Endothelial cell of umbilical vein (primary cell): ENCODE results near the gene AMZ2.
"Not testable (repeated sequence)": the region's sequence is repeated elsewhere in the genome, so short reads cannot be mapped to it uniquely, and the experiment has no call there.

Source experiments
- EZH2 ChIP-seq: IDR thresholded peaks from 2 replicates; pipeline ENCODE4 v1.6.1; 2012; ENCODE audit warnings: borderline replicate concordance, low read depth, mild to moderate bottlenecking, moderate library complexity, low read length, inconsistent platforms; ENCODE audit not compliant: severe bottlenecking
- FOS ChIP-seq: IDR thresholded peaks from 2 replicates; pipeline ENCODE4 v1.6.1; 2011; ENCODE audit warnings: mild to moderate bottlenecking, low read length, moderate library complexity, borderline replicate concordance; ENCODE audit not compliant: insufficient read depth
- GATA2 ChIP-seq: IDR thresholded peaks from 2 replicates; pipeline ENCODE4 v1.7.0; 2011; ENCODE audit warnings: low read depth, mild to moderate bottlenecking, moderate library complexity, mixed read lengths, low read length; ENCODE audit not compliant: insufficient read length, insufficient read depth
- JUN ChIP-seq: IDR thresholded peaks from 2 replicates; pipeline ENCODE4 v1.6.1; 2011; ENCODE audit warnings: borderline replicate concordance, low read depth; ENCODE audit not compliant: insufficient read length, insufficient read depth
- MYC ChIP-seq: IDR thresholded peaks from one replicate; pipeline ENCODE4 v1.6.1; 2011; ENCODE audit warnings: mild to moderate bottlenecking, low read depth, low read length
- POLR2A ChIP-seq: IDR thresholded peaks from 2 replicates; pipeline ENCODE4 v1.6.1; 2012; ENCODE audit warnings: low read depth, mild to moderate bottlenecking, control low read depth, low read length
- POLR2AphosphoS5 ChIP-seq: IDR thresholded peaks from 2 replicates; pipeline ENCODE4 v1.6.1; 2012; ENCODE audit warnings: low read depth, mild to moderate bottlenecking, control low read depth, low read length, moderate library complexity; ENCODE audit not compliant: insufficient read depth
- TF ChIP-seq, protein P1 (sequence below), 2 donors: IDR thresholded peaks; 1 replicate in 1 of 2; 2 replicates in 1 of 2; pipeline ENCODE4 v1.5.1; 2011; ENCODE audit warnings: low read length in 2 of 2, mild to moderate bottlenecking in 2 of 2, moderate library complexity in 2 of 2, control low read depth in 1 of 2, inconsistent platforms in 1 of 2, low read depth in 1 of 2; ENCODE audit not compliant: insufficient read depth in 1 of 2; ENCODE audit errors: extremely low read depth in 1 of 2
- TF ChIP-seq, protein P2 (sequence below): IDR thresholded peaks from 2 replicates; pipeline ENCODE4 v1.6.1; 2011; ENCODE audit not compliant: insufficient read depth, insufficient read length

DNA sequence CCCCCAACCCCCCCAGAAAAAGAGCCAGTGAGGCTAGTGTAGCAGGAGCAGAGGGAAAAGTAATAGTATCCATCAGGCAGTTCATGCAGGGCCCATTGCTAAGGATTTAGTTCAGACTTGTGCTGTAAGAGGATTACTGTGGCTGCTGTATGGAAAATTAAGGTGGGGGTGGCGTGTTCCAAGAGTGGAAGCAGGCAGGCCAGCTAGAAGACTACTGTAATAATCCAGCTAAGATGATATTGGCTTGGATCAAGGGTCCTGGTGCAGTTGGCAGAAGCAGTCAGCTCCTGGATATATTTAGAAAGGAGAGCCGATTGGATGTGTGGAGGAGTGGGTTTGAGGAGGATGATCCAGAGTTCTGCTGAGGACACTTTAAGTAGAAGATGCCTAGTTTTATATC lies 14.6 kb downstream of the AMZ2 start:
- TF ChIP-seq, protein P1, sequence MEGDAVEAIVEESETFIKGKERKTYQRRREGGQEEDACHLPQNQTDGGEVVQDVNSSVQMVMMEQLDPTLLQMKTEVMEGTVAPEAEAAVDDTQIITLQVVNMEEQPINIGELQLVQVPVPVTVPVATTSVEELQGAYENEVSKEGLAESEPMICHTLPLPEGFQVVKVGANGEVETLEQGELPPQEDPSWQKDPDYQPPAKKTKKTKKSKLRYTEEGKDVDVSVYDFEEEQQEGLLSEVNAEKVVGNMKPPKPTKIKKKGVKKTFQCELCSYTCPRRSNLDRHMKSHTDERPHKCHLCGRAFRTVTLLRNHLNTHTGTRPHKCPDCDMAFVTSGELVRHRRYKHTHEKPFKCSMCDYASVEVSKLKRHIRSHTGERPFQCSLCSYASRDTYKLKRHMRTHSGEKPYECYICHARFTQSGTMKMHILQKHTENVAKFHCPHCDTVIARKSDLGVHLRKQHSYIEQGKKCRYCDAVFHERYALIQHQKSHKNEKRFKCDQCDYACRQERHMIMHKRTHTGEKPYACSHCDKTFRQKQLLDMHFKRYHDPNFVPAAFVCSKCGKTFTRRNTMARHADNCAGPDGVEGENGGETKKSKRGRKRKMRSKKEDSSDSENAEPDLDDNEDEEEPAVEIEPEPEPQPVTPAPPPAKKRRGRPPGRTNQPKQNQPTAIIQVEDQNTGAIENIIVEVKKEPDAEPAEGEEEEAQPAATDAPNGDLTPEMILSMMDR (IDR thresholded peaks at IDR 0.05; ENCODE audit: extremely low read depth in 1 of 2, insufficient read depth in 1 of 2, low read depth in 1 of 2, low read length in 2 of 2), result not testable (repeated sequence)
- not testable (repeated sequence) for TF ChIP-seq POLR2A, POLR2AphosphoS5, EZH2, GATA2, MYC, JUN, FOS
- TF ChIP-seq, protein P2, sequence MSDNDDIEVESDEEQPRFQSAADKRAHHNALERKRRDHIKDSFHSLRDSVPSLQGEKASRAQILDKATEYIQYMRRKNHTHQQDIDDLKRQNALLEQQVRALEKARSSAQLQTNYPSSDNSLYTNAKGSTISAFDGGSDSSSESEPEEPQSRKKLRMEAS, result not testable (repeated sequence)
